Astrocyte (in vitro differentiated cells and primary cell): ENCODE data around the gene ADIPOQ. TPM values are rescaled to one million over a fixed set of nuclear protein-coding genes. Genes with fewer than 3 reads are reported as not detected.

ENCODE experiments used
- DNase-seq: peaks from one replicate; pipeline ENCODE4 v3.0.0-alpha.2; 2010; ENCODE audit warnings: low read depth
- FAIRE-seq: peaks from 2 replicates; lab custom pipeline; 2011; peaks lifted over from hg19 to GRCh38; lab: Jason Lieb, UNC
- H2AFZ ChIP-seq: 2 replicates; pipeline ENCODE4 v1.6.0; 2012; ENCODE audit warnings: low read depth, low read length, inconsistent platforms
- H3K27ac ChIP-seq: 2 replicates; pipeline ENCODE4 v1.5.1; 2011; ENCODE audit warnings: low read depth, low read length, inconsistent platforms
- H3K27me3 ChIP-seq: 2 replicates; pipeline ENCODE4 v1.6.0; 2011; ENCODE audit warnings: low read length, inconsistent platforms; ENCODE audit not compliant: insufficient read depth
- H3K36me3 ChIP-seq: 2 replicates; pipeline ENCODE4 v1.5.1; 2011; ENCODE audit warnings: low read length, inconsistent platforms; ENCODE audit not compliant: insufficient read depth
- H3K4me1 ChIP-seq: 2 replicates; pipeline ENCODE4 v1.5.1; 2011; ENCODE audit warnings: low read length, inconsistent platforms; ENCODE audit not compliant: insufficient read depth
- H3K4me2 ChIP-seq: 2 replicates; pipeline ENCODE4 v1.6.0; 2012; ENCODE audit warnings: low read length, inconsistent platforms
- H3K4me3 ChIP-seq: 2 replicates; pipeline ENCODE4 v1.5.1; 2011; ENCODE audit warnings: low read depth, mild to moderate bottlenecking, low read length, inconsistent platforms; ENCODE audit not compliant: insufficient read depth
- H3K79me2 ChIP-seq: 2 replicates; pipeline ENCODE4 v1.6.0; 2012; ENCODE audit warnings: mild to moderate bottlenecking, low read length, inconsistent platforms; ENCODE audit not compliant: insufficient read depth
- H3K9ac ChIP-seq: 2 replicates; pipeline ENCODE4 v1.6.0; 2012; ENCODE audit warnings: mild to moderate bottlenecking, low read length, inconsistent platforms
- H3K9me3 ChIP-seq: 2 replicates; pipeline ENCODE4 v1.5.1; 2012; ENCODE audit warnings: low read depth, mild to moderate bottlenecking, low read length, inconsistent platforms; ENCODE audit not compliant: insufficient read depth
- H4K20me1 ChIP-seq: 2 replicates; pipeline ENCODE4 v1.6.0; 2012; ENCODE audit warnings: low read length, inconsistent platforms; ENCODE audit not compliant: insufficient read depth
- H3K27ac Mint-ChIP-seq: one replicate; pipeline ENCODE4 v1.8.0; 2021; ENCODE audit warnings: mild to moderate bottlenecking, mixed read lengths; ENCODE audit not compliant: unreplicated experiment
- H3K27me3 Mint-ChIP-seq: one replicate; pipeline ENCODE4 v1.8.0; 2021; ENCODE audit warnings: low read depth, mixed read lengths; ENCODE audit not compliant: unreplicated experiment
- H3K36me3 Mint-ChIP-seq: one replicate; pipeline ENCODE4 v1.8.0; 2021; ENCODE audit warnings: low read depth, mixed read lengths; ENCODE audit not compliant: unreplicated experiment
- H3K4me1 Mint-ChIP-seq: one replicate; pipeline ENCODE4 v1.8.0; 2021; ENCODE audit warnings: low read depth, mixed read lengths; ENCODE audit not compliant: unreplicated experiment
- H3K4me3 Mint-ChIP-seq: one replicate; pipeline ENCODE4 v1.8.0; 2021; ENCODE audit warnings: mild to moderate bottlenecking, moderate library complexity, mixed read lengths; ENCODE audit not compliant: unreplicated experiment
- H3K9me3 Mint-ChIP-seq: one replicate; pipeline ENCODE4 v1.8.0; 2021; ENCODE audit warnings: mild to moderate bottlenecking, mixed read lengths; ENCODE audit not compliant: unreplicated experiment
- EZH2 ChIP-seq: IDR thresholded peaks from 2 replicates; pipeline ENCODE4 v1.6.1; 2012; ENCODE audit warnings: mild to moderate bottlenecking, low read length, inconsistent platforms; ENCODE audit not compliant: insufficient read depth
- total RNA-seq: library from RNA; stranded (reverse); gene quantifications from 2 replicates; pipeline ENCODE4 v1.2.1, GENCODE V29; 2021
- TF ChIP-seq, protein P1 (sequence below): IDR thresholded peaks from 2 replicates; pipeline ENCODE4 v1.5.1; 2011; ENCODE audit warnings: low read depth, mild to moderate bottlenecking, inconsistent platforms, low read length, moderate library complexity; ENCODE audit not compliant: insufficient read depth

The ADIPOQ gene
- total RNA-seq, 1 donor from 2014 or later, result not detected

DNA sequence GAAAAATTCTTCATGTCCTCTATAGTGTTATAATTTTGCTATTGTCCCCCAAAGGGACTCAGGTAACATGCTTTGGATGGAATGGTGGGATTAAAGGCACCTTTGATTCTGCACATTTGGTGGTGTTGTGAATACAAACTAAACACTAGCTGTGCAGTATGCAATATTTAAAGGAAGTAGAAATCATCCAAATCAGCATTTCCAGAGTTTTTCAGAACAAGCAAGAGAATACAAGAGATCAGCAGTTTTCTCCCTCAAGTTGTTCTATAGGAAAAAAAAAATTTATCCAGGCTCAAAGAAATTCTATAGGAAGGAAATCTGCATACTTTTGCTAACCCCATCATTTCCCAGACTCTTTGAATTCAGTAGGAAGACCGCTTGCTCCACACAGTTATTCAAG is 10.2 kb upstream of the ADIPOQ start:
- H3K27me3 Mint-ChIP-seq, result peaks cover 50% of the 10 kb centered on the region

DNA sequence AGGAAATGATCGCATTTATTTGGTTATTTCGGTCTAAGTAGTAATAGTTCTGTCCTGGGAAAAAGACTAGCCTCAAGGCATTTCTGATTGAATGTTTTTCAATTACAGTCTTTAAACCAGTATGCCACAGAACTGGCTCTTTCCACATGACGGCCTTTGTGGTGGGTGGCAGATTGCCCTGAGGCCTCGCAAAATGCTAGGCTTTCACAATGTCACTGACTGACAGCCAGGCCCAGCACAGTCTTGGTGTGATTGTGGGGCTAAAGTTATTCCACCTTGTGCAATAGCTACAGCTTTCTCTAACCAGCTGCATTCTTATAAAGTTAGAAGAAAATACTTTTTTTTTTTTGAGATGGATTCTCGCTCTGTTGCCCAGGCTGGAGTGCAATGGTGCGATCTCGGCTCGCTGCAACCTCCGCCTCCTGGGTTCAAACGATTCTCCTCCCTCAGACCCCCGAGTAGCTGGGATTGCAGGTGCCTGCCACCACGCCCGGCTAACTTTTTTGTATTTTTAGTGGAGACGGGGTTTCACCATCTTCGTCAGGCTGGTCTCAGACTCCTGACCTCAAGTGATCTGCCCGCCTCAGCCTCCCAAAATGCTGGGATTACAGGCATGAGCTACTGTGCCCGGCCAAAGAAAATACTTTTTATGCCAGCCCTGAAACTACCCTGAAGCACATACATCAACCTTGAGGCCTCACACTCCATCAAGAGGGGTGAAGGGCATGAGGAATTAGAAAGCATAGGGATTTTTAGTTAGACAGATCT is 2.5 kb upstream of the ADIPOQ start:
- FAIRE-seq (no peak), DNase-seq (peak; percentile 78)
- no peak overlapping the region for H3K27ac ChIP-seq
- no peaks in the 10 kb centered on the region for H3K9me3 ChIP-seq
- no peak overlapping the region for H3K27ac Mint-ChIP-seq
- no peak overlapping the region for H3K4me3 Mint-ChIP-seq
- H3K36me3 ChIP-seq, result no peaks in the 10 kb centered on the region
- H3K4me1 Mint-ChIP-seq, result no peaks in the 10 kb centered on the region
- no peak overlapping the region for H3K4me2 ChIP-seq
- H3K36me3 Mint-ChIP-seq, result no peaks in the 10 kb centered on the region
- TF ChIP-seq EZH2, result no peak
- TF ChIP-seq, protein P1, sequence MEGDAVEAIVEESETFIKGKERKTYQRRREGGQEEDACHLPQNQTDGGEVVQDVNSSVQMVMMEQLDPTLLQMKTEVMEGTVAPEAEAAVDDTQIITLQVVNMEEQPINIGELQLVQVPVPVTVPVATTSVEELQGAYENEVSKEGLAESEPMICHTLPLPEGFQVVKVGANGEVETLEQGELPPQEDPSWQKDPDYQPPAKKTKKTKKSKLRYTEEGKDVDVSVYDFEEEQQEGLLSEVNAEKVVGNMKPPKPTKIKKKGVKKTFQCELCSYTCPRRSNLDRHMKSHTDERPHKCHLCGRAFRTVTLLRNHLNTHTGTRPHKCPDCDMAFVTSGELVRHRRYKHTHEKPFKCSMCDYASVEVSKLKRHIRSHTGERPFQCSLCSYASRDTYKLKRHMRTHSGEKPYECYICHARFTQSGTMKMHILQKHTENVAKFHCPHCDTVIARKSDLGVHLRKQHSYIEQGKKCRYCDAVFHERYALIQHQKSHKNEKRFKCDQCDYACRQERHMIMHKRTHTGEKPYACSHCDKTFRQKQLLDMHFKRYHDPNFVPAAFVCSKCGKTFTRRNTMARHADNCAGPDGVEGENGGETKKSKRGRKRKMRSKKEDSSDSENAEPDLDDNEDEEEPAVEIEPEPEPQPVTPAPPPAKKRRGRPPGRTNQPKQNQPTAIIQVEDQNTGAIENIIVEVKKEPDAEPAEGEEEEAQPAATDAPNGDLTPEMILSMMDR, result no peak
- peaks cover 13% of the 10 kb centered on the region for H3K27me3 Mint-ChIP-seq
- no peaks in the 10 kb centered on the region for H3K4me1 ChIP-seq
- no peaks in the 10 kb centered on the region for H4K20me1 ChIP-seq
- no peaks in the 10 kb centered on the region for H3K79me2 ChIP-seq
- H2AFZ ChIP-seq, result no peak overlapping the region
- no peaks in the 10 kb centered on the region for H3K9me3 Mint-ChIP-seq
- peaks cover 10% of the 10 kb centered on the region for H3K27me3 ChIP-seq
- no peak overlapping the region for H3K9ac ChIP-seq
- no peak overlapping the region for H3K4me3 ChIP-seq

More for the DNA sequence above, 10.2 kb upstream of the ADIPOQ start:
- no peak for TF ChIP-seq EZH2
- TF ChIP-seq, protein P1, result no peak
- FAIRE-seq (no peak), DNase-seq (no peak)
- H2AFZ ChIP-seq, result no peak overlapping the region
- no peaks in the 10 kb centered on the region for H3K36me3 ChIP-seq
- H3K27ac ChIP-seq, result no peak overlapping the region
- H3K27me3 ChIP-seq, result peaks cover 48% of the 10 kb centered on the region
- no peaks in the 10 kb centered on the region for H4K20me1 ChIP-seq
- Mint-ChIP-seq H3K4me1 (no peaks in the 10 kb centered on the region), H3K9me3 (peaks cover 1% of the 10 kb centered on the region), H3K27ac (no peak overlapping the region), H3K4me3 (no peak overlapping the region), H3K36me3 (peaks cover 2% of the 10 kb centered on the region)
- no peak overlapping the region for H3K4me2 ChIP-seq
- no peak overlapping the region for H3K4me3 ChIP-seq
- no peak overlapping the region for H3K9ac ChIP-seq
- H3K4me1 ChIP-seq, result no peaks in the 10 kb centered on the region
- no peaks in the 10 kb centered on the region for H3K79me2 ChIP-seq
- no peaks in the 10 kb centered on the region for H3K9me3 ChIP-seq

DNA sequence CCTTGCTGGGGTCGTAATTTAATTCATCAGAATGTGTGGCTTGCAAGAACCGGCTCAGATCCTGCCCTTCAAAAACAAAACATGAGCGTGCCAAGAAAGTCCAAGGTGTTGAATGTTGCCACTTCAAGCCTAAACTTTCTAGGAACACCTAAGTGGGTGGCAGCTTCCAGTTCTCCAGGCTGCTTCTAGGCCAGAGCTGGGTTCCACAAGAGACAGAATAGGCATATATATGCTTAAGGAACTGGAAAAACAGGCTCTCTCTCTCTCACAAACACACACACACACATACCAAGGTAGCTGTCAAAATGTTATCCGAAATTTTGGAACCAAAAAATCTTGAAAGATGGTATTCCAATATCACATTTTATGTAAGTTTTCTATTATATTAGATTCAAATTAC is 890 bp upstream of the ADIPOQ start:
- FAIRE-seq, result no peak
- H3K27me3 Mint-ChIP-seq, result peaks cover 21% of the 10 kb centered on the region

More for the DNA sequence above, 890 bp upstream of the ADIPOQ start:
- Mint-ChIP-seq H3K9me3 (no peaks in the 10 kb centered on the region), H3K4me3 (no peak overlapping the region), H3K36me3 (no peaks in the 10 kb centered on the region), H3K27ac (no peak overlapping the region), H3K4me1 (no peaks in the 10 kb centered on the region)
- Histone ChIP-seq H3K4me3 (no peak overlapping the region), H3K27me3 (peaks cover 17% of the 10 kb centered on the region), H3K4me2 (no peak overlapping the region), H4K20me1 (no peaks in the 10 kb centered on the region), H3K9ac (no peak overlapping the region), H3K36me3 (no peaks in the 10 kb centered on the region), H3K79me2 (no peaks in the 10 kb centered on the region), H3K4me1 (no peaks in the 10 kb centered on the region), H2AFZ (no peak overlapping the region), H3K27ac (no peak overlapping the region), H3K9me3 (no peaks in the 10 kb centered on the region)
- no peak for TF ChIP-seq EZH2
- TF ChIP-seq, protein P1, result no peak
- DNase-seq, result no peak
